ENCODE data around the gene SKAP1. TPM values are rescaled to one million over a fixed set of nuclear protein-coding genes. Genes with fewer than 3 reads are reported as not detected.

SKAP1 gene
- total and polyA plus RNA-seq, 2 of the 13 experiments (the other 11 are each of a cell fraction or from before 2014, with no cell fraction given): 0.21 TPM; not detected in 1

- Histone ChIP-seq H3K9ac (ENCODE audit: insufficient read depth, low read depth, low read length) (no peak overlapping the region), H3K9me3 (ENCODE audit: low read length) (no peaks in the 10 kb centered on the region), H3K79me2 (ENCODE audit: insufficient read depth, low read length) (no peaks in the 10 kb centered on the region), H2AFZ (ENCODE audit: low read length) (no peak overlapping the region), H4K20me1 (ENCODE audit: insufficient read depth, low read length) (no peaks in the 10 kb centered on the region), H3K36me3 (replicated peaks in 1 of 2; ENCODE audit: control insufficient read depth in 1 of 2, insufficient read depth in 2 of 2, low read length in 2 of 2) (no peaks in the 10 kb centered on the region), H3K27ac (ENCODE audit: extremely low read length, insufficient read depth, low read length) (no peak overlapping the region), H3K27me3 (ENCODE audit: control insufficient read depth in 1 of 2, insufficient read depth in 2 of 2, low read length in 2 of 2) (peaks cover 0 to 15% of the 10 kb centered on the region in 2 experiments; a peak in 3 of 5 replicates), H3K4me3 (replicated peaks in 1 of 3; ENCODE audit: insufficient read depth in 1 of 3, low read depth in 2 of 3, low read length in 3 of 3) (no peak overlapping the region), H3K4me1 (ENCODE audit: insufficient read depth, low read length) (no peaks in the 10 kb centered on the region), H3K4me2 (ENCODE audit: low read depth, low read length) (no peak overlapping the region)
- ChIA-PET CTCF (ENCODE audit: low intra/inter-chr PET ratio, low total read pairs) (no interaction called here), POLR2A (no interaction called here)
- TF ChIP-seq MIER3 (CRISPR knock-in tag; IDR thresholded peaks at IDR 0.05; ENCODE audit: borderline replicate concordance) (no peak), KLF12 (CRISPR knock-in tag; IDR thresholded peaks at IDR 0.05; ENCODE audit: borderline replicate concordance) (no peak), ZNF766 (CRISPR knock-in tag; IDR thresholded peaks at IDR 0.05; ENCODE audit: borderline replicate concordance) (no peak), ZNF687 (CRISPR knock-in tag; IDR thresholded peaks at IDR 0.05) (no peak), CHCHD3 (CRISPR knock-in tag; IDR thresholded peaks at IDR 0.05) (no peak), TOPORS (CRISPR knock-in tag; IDR thresholded peaks at IDR 0.05) (no peak), PLSCR1 (CRISPR knock-in tag; IDR thresholded peaks at IDR 0.05; ENCODE audit: borderline replicate concordance) (no peak), FOSL1 (CRISPR knock-in tag; IDR thresholded peaks at IDR 0.05; ENCODE audit: borderline replicate concordance) (no peak), ZNF670 (CRISPR knock-in tag; IDR thresholded peaks at IDR 0.05; ENCODE audit: borderline replicate concordance) (no peak), MTF1 (CRISPR knock-in tag; IDR thresholded peaks at IDR 0.05) (no peak), ZNF251 (CRISPR knock-in tag; IDR thresholded peaks at IDR 0.05) (no peak)
- TF ChIP-seq, protein P1, sequence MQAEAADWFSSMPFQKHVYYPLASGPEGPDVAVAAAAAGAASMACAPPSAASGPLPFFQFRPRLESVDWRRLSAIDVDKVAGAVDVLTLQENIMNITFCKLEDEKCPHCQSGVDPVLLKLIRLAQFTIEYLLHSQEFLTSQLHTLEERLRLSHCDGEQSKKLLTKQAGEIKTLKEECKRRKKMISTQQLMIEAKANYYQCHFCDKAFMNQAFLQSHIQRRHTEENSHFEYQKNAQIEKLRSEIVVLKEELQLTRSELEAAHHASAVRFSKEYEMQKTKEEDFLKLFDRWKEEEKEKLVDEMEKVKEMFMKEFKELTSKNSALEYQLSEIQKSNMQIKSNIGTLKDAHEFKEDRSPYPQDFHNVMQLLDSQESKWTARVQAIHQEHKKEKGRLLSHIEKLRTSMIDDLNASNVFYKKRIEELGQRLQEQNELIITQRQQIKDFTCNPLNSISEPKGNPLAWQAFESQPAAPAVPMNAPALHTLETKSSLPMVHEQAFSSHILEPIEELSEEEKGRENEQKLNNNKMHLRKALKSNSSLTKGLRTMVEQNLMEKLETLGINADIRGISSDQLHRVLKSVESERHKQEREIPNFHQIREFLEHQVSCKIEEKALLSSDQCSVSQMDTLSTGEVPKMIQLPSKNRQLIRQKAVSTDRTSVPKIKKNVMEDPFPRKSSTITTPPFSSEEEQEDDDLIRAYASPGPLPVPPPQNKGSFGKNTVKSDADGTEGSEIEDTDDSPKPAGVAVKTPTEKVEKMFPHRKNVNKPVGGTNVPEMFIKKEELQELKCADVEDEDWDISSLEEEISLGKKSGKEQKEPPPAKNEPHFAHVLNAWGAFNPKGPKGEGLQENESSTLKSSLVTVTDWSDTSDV (CRISPR knock-in tag; IDR thresholded peaks at IDR 0.05): no peak
- FAIRE-seq (no peak), ATAC-seq (no peak), DNase-seq (ENCODE audit: low spot score) (no peak)
- intact Hi-C loops (cut with micrococcal nuclease; ENCODE audit: unreplicated experiment) (no loop called here), in situ Hi-C loops (cut with HindIII; ENCODE audit: extremely low pct_ligation_motif_present, low pct_unique_long_range_greater_than_20kb) (no loop called here)
- WGBS (ENCODE audit: low lambda C conversion rate): 3% methylated on average over 2 of the region's 2 CpGs
- no TSS peak for BruUV-seq (replicated peaks)
These were observed 133.6 kb downstream of the SKAP1 start for GRCh38 chr17:48296453-48296852.

Measured in HepG2 (cell line).